CMK (cell line): ENCODE measurements around the gene ADAM10.

Experiments
- DNase-seq: peaks from one replicate; pipeline ENCODE4 v3.0.0-alpha.2; 2010; ENCODE audit warnings: low read depth

ADAM10 gene

DNA sequence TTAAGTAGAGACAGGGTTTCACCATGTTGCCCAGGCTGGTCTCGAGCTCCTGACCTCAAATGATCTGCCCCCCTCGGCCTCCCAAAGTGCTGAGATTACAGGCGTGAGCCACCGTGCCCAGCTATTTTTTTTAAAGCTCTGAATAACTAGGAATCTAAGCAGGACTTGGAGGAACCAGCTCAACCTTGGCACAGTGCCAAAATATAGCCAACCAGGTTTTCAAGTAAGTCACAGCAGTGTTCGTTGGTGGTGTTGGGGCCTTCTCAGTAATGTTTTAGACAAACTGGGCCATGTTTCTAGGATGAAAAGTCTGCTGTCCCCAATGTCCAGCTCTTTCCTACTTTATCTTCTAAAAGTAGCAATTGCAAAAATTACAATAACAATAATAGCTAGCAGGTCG, 6.4 kb upstream of the ADAM10 start:
- no peak for DNase-seq

DNA sequence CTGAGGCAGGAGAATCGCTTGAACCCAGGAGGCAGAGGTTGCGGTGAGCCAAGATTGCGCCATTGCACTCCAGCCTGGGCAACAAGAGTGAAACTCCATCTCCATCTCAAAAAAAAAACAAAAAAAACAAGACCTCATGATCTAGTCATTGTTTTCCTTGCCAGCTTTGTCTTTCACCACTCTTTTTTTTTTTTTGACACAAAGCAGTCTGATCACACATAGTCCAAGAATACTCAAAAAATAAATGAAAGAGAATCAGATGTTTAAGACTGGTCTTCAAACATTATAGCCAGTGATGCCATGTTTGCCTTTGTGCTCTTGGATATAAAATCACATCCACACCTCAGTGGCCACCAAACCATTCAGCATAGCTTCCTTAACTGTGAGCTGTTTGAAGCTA, 5.8 kb upstream of the ADAM10 start:
- no peak for DNase-seq

DNA sequence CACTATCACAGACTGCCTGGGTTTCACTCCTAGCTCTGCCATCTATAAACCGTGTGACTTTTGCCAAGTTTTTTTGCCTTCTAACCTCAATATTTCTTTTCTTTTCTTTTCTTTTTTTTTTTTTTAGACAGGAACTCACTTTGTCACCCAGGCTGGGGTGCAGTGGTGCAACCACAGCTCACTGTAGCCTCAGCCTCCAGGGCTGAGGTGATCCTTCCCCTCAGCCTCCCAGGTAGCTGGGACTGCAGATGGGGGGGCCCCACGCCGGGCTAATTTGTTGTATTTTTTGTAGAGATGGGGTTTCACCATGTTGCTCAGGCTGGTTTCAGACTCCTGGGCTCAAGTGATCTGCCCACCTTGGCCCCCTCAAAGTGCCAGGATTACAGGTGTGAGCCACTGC, 3.2 kb upstream of the ADAM10 start:
- no peak for DNase-seq

DNA sequence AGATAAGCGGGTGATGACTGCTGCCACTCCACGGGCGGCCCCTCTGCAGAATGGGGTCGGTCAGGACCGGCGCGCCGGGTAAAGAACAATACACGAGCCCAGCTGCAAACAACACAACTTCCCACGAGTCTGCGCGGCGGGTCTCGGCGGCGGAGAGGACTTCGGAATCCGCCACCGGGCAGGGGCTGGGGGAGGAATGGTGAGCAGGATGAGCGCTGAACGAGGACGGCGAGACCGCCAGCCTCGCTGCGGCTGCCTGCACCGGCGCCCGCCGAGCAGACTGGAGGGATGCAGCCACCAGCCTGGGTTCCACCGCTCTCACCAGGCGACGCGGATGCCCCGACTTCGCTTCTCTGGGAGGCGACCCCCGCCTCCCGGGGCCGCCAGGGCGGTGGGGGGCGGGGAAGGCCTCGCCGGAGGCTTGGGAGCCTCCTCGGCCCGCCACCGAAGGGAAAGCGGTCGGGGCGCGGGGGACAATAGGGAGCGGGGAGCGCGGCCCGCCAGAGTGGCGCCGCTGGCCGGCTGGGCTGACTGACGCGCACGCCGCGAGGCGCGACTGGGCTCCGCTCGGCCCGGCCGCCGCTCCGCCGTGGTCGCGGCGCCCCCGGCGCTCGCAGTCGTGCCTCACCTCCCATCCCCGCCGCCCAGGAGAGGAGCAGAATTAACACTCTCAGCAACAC, 515 bp downstream of the ADAM10 start:
- no peak for DNase-seq

DNA sequence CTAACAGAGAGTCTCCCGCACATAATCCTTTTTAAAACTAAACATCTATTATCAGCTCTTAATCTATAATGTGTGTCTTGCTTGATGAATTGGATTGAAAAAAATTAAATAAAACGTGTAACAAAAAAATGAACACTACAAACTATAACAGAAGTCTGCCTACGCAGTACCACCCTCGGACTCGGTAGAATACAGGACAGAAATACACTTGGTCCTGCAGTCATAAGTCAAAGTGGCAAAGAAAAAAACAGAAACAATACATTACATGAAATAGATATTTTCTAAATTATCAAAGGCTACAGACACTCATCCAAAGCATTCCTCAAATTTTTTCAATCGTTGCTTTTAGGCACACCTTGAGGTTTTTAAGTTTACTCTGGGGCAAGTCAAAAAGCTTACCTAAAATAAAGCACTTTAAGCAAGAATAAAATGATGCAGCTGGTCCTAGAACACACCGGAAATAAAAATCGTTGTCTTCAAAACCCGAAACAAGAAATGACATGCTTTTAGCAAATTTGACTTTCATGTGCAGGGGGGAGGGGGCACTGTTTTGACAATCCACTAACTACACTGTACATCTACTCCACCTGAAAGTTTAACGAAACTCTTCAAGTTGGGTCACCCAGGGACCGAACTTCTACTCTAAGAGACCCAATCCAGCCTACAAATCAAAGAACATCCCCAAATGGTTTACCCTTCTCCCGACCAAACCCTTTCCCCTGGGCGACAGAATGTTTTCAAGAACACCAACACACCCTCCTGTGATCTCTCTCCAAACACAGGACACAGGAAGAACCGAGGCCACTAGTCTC, 1.3 kb downstream of the ADAM10 start:
- DNase-seq, result no peak

DNA sequence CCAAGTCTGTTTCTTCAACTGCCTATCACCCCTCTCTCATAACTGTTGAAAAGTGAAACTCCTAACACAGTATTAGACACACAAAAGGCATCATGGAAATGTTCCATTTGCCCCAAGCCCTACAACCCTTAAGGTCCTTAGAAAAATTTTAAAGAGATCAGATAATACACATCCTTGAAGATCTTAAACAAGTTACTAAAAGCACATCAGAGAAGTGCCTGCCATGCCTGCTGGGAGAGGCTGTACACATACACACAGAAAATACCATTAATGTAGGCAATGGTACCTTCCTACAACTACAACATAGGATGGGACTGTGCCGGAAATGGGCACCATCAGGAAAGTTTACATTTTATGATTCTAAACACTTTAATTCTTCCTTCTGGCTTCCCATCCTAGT, 3.3 kb downstream of the ADAM10 start:
- no peak for DNase-seq

DNA sequence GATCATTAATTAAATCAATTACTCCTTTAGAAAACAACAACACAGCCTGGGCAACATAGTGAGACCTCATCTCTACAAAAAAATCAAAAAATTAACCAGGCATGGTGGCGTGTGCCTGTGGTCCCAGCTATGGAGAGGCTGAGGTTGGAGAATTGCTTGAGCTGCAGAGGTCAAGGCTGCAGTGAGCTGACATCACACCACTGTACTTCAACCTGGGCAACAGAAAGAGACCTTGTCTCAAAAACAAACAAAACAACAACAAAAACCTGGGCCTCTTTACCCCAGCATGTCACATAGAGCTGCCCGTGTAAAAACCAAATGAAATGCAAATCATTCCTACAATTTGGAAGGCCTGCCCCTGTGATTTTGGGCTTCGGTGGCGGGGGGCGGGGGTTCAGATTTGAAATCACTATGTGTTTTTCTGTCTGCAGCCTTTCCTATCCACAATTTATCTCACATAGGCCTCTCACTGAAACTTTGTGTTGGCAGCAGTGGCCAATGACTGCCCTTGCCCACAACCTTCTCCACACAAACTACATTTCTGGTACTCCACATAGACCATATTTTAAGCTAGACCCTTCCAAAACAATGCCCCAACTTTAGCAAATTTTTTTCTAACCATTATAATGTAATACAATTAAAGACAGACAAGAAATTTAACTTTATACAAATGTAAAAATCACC, 6.5 kb downstream of the ADAM10 start:
- DNase-seq, result no peak

DNA sequence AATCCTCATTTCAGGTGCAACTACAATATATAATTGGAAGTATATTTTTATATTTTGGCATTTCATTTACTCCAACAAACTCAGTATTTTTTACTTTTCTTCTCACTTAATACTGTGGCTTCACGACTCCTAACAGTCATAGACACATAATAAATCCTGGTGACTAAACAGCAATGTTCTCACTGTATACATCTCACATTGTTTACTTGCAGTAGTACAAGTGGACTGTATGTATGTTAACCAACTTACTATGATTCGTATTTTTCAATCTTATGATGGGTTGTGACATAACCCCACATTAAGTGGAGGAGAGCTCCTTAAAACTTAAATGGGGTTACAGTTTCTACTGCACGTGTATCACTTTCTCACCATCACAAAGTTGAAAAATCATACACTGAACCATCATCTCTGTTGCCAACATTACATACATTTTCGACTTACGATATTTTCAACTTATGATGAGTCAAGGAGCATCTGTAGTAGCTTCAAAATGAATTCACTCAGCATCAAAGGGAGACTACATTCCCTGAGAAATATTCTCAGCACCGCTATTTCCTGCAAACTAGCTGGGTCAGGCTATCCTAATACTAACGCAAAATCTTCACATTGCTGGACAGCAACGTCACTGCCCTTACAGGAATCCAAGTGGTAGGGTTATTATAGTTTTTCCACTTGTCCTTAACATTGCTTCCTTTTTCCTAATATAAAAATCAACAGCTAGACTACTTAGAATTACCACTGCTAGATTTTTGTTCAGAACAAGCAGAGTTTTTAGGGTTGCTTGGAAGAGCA, 7.3 kb downstream of the ADAM10 start:
- DNase-seq, result no peak

DNA sequence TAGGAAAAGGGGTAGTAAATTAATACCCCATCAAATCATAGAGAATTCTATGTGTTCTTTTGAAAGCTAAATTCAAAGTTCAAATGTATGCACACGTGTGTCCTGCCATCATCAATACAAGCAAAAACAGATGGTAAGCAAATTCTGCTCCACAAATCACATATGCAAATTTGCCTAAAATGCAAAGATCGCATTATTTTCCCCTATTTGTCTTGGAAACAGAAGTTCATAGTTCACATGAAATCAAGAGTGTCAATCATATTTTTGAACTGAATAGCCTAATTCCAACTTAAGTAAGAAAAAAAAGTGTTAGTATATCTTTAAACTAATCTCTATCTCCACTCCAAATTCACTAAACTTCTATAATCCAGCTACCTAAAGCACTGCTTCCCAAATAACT, 8.5 kb downstream of the ADAM10 start:
- no peak for DNase-seq

DNA sequence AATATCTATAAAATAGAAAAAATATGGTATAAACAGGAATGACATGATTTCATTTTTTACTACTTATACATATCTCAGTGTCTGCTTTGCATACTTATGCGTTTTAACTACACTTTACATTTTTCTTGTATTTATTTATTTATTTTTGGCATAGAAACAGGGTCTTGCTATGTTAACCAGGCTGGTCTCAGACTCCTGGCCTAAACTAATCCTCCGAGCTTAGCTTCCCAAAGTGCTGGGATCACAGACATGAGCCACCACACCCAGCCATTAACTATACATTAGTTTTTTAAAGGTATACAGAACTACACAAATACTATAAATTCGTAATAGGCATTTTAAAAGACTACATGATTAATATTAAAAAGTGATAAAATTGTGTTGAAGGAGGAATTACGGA, 9.1 kb downstream of the ADAM10 start:
- no peak for DNase-seq

DNA sequence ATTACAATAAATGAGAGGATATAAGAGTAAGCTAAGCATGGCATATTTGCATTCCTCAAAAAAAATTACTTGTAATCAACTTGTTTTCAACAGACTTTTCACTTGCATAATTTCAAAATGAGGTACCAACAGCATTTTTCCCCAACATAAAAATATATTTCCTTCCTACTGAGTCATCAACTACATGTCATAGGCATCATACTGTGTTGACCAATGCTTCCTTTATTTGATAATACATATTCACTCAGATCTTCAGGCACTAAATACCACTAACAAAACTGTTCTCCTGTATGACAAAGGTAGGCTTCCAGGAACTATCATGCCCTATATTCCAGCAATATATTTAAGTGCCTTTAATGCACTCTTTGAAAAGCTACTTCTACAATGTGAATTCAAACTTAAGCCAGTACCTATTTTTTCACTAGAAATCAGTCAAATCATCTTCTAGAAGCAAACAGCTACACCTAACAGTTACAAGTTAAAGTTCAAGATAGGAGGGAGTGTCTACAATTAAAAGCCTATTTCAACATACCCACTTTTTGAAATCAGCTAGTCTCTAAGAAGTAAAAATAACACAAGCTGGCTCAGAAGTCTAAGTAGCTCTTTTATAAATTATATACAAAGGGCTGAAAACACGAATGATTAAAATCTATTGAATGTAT, 11.3 kb downstream of the ADAM10 start:
- DNase-seq, result no peak

DNA sequence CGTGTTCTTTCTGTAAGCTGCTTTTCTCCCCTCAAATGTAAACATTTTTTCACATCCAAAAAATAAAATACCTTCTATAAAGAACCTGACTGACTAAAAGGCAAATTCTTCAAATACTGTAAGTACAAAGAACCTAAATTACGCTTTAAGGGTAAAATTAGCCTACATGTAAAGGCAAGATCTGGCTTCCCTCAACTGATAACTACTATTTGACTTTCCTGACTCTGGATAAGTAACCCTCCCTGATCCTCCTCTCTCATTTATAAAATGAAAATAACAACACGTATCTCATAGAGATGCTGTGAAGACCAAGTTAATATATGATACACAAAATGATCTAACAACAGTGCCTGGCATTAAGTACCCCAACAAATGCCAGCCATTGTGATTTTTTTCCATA, 12.2 kb downstream of the ADAM10 start:
- DNase-seq, result no peak

DNA sequence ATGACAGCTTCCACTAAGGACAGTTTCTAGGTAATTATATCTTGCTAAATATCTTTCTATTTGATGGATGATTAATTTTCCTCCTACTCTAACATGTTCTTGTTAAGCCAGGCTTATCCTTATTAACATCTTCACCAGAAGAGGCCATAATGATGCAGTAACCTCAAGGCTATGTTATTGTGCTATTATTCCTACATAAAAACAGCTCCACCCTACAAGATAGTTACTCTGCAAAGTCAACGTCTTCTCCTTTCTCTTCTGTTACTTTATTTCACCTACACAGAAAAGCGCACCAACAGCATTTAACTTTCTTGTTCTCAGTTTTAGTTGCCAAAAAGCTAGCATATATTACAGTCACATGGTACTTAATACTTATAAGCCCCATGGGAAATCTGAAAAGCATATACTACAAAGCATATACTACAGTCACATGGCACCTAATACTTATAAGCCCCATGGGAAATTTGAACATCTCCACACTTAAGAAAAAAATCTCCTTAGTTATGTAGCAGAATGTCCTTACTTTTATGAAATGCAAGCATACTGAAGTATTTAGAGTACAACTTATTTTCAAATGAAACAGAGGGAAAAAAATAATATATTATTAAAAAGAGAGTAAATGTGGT, 13.4 kb downstream of the ADAM10 start:
- no peak for DNase-seq

DNA sequence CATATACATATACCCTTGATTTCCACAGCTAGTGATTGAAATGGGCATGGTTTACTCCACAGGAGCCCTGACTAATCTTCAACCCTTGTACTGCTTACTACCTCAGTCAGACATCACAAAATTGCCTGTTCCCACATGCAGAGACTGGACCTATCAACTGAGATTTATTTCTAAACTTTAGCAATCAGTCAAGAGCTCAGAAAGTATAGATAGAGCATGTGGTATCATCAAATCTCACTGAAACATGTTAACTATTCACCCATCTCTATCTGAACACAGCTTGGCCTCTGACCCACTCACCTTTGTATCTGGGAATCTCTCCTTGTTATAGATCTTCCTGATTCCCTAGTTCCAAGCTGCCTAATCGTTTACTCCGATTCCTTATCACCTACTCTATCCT, 14.6 kb downstream of the ADAM10 start:
- no peak for DNase-seq

DNA sequence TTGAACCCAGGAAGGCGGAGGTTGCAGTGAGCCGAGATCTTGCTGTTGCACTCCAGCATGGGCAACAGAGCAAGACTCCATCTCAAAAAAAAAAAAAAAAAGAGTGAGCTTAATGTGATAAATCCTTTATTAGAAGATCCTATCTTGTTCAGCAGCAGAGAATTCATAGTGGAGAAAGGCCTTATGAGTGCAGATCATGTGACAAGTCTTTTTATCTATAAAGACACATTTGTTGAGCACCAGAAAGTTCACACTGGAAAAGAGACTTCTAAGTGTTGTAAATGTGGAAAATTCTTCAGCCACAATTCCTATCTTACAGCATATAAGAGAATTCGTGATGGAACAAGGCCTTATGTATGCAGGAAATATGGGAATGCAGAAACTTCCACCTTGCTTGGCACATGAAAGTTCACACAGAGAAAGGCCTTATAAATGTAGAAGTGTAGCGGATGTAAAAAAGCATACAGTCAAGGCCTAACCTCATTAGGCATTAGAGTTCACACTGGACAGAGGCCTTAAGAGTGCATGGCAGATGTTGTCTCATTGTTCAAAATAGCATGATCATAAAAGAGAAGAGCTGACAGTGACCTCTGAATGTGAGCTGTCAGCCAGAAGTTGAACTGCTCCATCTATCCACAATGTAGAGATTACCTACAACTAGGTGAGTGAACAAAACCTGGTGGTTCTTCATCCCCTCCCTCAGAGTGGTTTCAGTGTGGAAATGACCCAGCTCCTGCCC, 16.7 kb downstream of the ADAM10 start:
- DNase-seq, result no peak

DNA sequence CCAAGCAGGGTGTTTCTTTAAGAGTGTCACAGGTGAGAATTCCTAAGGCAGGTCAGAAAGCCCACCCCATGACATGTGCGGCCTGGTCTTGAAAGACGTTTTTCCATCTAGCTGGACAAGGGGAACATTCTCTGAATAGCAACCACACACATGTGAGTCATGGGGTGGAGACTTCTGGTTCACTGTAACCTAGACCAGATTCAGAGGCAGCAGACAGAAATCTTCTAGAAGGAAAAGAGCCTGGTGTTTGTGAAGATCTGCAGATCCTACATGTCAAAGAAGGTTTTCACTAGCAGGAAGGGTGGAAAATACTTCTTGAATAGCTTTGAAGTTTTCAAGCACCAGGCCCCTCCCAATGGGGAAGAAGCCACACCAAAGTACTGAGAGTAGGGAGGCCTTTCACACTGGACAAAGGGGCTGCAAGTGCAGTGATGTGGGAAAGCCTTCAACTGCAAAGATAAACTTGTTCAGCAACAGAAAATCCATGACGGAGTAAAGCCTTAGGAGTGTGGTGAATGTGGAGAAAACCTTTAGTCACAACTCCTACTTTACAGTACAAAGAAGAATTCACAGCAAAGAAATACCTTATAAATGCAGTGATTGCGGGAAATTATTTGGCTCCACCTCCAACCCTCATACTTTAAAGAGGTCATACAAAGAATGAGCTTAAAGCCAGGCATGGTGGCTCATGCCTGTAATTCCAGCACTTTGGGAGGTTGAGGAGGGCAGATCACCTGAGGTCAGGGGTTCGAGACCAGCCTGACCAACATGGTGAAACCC, 17.6 kb downstream of the ADAM10 start:
- DNase-seq, result no peak

DNA sequence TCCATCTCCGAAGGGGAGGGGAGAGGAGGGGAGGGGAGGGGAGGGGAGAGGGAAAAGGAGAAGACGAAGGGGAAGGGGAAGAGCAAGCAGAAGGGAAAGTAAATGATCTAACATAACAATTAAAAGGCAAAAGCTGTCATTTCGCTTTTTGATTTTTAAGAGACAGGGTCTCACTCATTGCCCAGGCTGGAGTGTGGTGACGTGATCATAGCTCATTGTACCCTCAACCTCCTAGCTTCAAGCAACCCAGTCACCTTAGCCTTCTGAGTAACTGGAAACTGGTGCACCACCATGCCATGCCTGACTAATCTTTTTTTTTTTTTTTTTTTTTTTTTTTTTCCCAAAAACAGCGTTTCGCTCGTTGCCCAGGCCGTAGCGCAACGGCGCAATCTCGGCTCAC, 22.6 kb downstream of the ADAM10 start:
- no peak for DNase-seq

DNA sequence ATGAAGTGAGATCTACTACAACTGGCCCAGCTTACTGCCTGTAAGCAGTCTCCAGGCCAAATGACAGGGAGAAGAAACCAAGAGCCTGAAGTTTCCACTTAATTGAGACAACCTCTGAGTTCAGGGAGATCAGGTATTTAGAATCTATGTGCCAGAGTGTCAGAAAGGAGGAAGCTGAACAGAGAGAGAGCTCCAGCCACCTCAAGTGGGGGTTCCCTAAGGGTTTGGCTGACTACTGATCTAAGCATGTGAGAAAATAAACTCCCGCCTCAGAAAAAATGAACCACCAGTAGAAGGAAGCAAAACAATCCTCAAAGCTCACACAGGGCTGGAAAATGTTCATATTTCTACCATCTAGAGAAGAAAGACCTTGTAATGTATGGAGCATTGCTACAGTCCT, 25.0 kb downstream of the ADAM10 start:
- no peak for DNase-seq

DNA sequence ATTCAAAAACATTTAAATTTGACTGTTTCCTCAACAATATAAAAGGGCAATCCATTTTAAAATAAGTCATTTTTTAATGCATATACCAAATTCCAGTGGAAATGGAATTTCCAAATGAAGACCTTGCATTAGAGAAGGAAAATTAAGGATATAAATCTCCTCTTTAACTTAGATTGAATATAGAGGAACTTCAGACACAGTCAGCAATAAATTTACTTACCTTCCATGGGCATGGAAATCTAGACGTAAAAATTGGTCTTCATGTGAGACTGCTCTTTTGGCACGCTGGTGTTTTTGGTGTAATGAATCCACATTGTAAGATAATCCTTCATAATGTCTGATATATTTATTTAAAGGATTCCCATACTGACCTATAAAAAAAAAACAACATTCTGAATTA, 32.1 kb downstream of the ADAM10 start:
- DNase-seq, result no peak

DNA sequence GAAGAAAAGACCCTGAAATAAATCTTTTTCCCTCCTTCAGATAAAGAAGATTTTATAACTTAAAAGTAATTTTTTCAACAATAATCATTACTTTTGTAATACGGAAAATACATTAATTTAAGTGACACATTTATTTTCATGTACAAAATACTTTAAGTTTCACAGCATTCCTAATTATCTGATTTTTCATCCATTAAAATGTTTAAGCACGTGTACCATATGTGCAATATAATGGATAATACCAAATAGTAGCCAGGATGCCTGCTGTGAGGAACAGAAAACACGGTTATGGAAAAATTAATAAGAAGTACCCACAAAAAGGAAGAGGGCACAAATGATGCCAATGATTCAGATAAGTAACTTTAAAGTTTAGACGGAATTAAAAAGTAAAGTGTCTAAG, 33.5 kb downstream of the ADAM10 start:
- no peak for DNase-seq
